SH-SY5Y (cell line): ENCODE measurements around the gene SUMF1.

Experiments used
- GATA2 ChIP-seq: IDR thresholded peaks from 2 replicates; pipeline ENCODE4 v1.6.1; 2011; ENCODE audit warnings: mild to moderate bottlenecking, low read depth, low read length
- GATA3 ChIP-seq: IDR thresholded peaks from 2 replicates; pipeline ENCODE4 v1.6.1; 2011; ENCODE audit warnings: low read depth, mild to moderate bottlenecking, low read length, moderate library complexity

GRCh38 chr3:4498446-4498845 is 31.4 kb upstream of the SUMF1 start:
- TF ChIP-seq GATA3: no peak
- no peak for TF ChIP-seq GATA2
